Esophagus (tissue), 2 donors: ENCODE measurements around the gene NECTIN4. TPM values are rescaled to one million over a fixed set of nuclear protein-coding genes. Genes with fewer than 3 reads are reported as not detected.

Source experiments
- H3K27ac ChIP-seq, 2 donors: one replicate each; pipeline ENCODE4 v1.5.1; 2013; ENCODE audit warnings: low read depth in 2 of 2, mild to moderate bottlenecking in 2 of 2, inconsistent platforms in 1 of 2, low read length in 1 of 2, moderate library complexity in 1 of 2
- H3K27me3 ChIP-seq, 2 donors: one replicate each; pipeline ENCODE4 v1.6.1; 2013; ENCODE audit warnings: low read length in 2 of 2, control low read depth in 1 of 2, mild to moderate bottlenecking in 1 of 2; ENCODE audit not compliant: insufficient read depth in 2 of 2, control insufficient read depth in 1 of 2
- H3K36me3 ChIP-seq, 2 donors: one replicate each; pipeline ENCODE4 v1.6.1; 2013; ENCODE audit warnings: low read length in 1 of 2; ENCODE audit not compliant: control insufficient read depth in 2 of 2, insufficient read depth in 2 of 2
- H3K4me1 ChIP-seq, 2 donors: one replicate each; pipeline ENCODE4 v1.6.1; 2013; ENCODE audit warnings: low read length in 1 of 2; ENCODE audit not compliant: control insufficient read depth in 2 of 2, insufficient read depth in 2 of 2
- H3K4me3 ChIP-seq, 2 donors: one replicate each; pipeline ENCODE4 v1.5.1; 2013; ENCODE audit warnings: low read length in 2 of 2, mild to moderate bottlenecking in 2 of 2, low read depth in 1 of 2, moderate library complexity in 1 of 2
- H3K9me3 ChIP-seq, 2 donors: one replicate each; pipeline ENCODE4 v1.6.1; 2013; ENCODE audit warnings: mild to moderate bottlenecking in 2 of 2, low read depth in 1 of 2, low read length in 1 of 2, moderate library complexity in 1 of 2; ENCODE audit not compliant: control insufficient read depth in 2 of 2, insufficient read depth in 1 of 2
- WGBS, 2 donors: extraction: QIAGEN DNeasy Blood & Tissue Kit; methylation state at CpG; one replicate each; pipeline ENCODE4 v1.1.7; 2013; 5-methylcytosine and 5-hydroxymethylcytosine counted together
- polyA plus RNA-seq, 2 donors: library from polyadenylated mRNA; stranded (reverse); fragments of 200-250 nt; gene quantifications; one replicate each; pipeline ENCODE4 v1.2.3, GENCODE V29; 2013
- donor health status: healthy with polysubstance abuse.
- donor health status: Bipolar disorder and iron deficiency.

The NECTIN4 gene
- polyA plus RNA-seq, 2 donors, result 44.9 to 80.5 TPM

DNA sequence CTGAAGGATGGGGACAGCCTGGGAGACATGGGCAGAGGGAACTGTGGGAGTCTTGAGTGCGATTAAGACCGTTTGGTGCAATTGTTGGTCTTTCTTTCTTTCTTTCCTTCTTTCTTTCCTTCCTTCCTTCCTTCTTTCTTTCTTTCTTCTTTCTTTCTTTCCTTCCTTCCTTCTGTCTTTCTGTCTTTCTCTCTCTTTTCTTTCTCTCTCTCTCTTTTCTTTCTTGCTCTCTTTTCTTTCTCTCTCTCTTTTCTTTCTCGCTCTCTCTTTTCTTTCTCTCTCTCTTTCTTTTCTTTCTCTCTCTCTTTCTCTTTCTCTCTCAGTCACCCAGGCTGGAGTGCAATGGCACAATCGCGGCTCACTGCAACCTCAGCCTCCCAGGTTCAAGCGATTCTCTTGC, 5.9 kb upstream of the NECTIN4 start:
- Histone ChIP-seq H3K36me3 (peaks cover 0 to 3% of the 10 kb centered on the region in 2 donors), H3K4me3 (no peak overlapping the region), H3K9me3 (peaks cover 0 to 2% of the 10 kb centered on the region in 2 donors), H3K27ac (no peak overlapping the region), H3K27me3 (no peaks in the 10 kb centered on the region), H3K4me1 (peaks cover 0 to 31% of the 10 kb centered on the region in 2 donors)
- WGBS, 2 donors, result 95 to 96% methylated on average over 6 of the region's 6 CpGs

GRCh38 chr1:161094481-161094880, 5.1 kb upstream of the NECTIN4 start:
- no peaks in the 10 kb centered on the region for H3K36me3 ChIP-seq
- H3K9me3 ChIP-seq, result peaks cover 0 to 2% of the 10 kb centered on the region in 2 donors
- no peak overlapping the region for H3K4me3 ChIP-seq
- no peaks in the 10 kb centered on the region for H3K27me3 ChIP-seq
- H3K4me1 ChIP-seq, result peaks cover 0 to 35% of the 10 kb centered on the region in 2 donors
- WGBS, 2 donors, result 94 to 97% methylated on average over 14 of the region's 14 CpGs
- no peak overlapping the region for H3K27ac ChIP-seq

DNA sequence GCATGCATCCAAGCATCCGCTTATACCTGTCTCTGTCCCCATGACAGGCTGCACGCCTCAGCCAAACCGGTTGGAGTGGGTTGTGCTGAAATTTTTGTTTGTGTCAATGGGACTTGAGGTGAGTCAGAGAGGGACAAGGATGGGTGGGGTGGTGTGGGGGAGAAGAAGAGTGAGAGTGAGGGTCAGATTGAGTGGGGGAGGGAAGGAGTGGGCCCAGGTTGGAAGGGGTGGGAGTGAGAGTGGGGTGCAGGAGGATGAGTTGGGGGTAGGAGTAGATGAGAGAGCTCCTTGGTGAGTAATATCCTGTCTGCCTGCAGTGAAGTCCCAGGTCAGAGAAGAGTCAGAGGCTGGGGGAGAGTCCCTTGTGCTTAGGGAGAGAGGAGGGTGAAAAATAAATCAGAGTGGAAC, 3.3 kb upstream of the NECTIN4 start:
- Histone ChIP-seq H3K36me3 (no peaks in the 10 kb centered on the region), H3K9me3 (no peaks in the 10 kb centered on the region), H3K27me3 (no peaks in the 10 kb centered on the region), H3K4me1 (peaks cover 0 to 30% of the 10 kb centered on the region in 2 donors), H3K4me3 (no peak overlapping the region), H3K27ac (peak overlapping the region; percentile 71 to 89)
- 44 to 53% methylated on average over 3 of the region's 3 CpGs for WGBS, 2 donors

- H3K4me3 ChIP-seq, result no peak overlapping the region
- H3K27ac ChIP-seq, result peak overlapping the region; percentile 71 to 89
- peaks cover 0 to 28% of the 10 kb centered on the region in 2 donors for H3K4me1 ChIP-seq
- no peaks in the 10 kb centered on the region for H3K9me3 ChIP-seq
- WGBS, 2 donors, result 87 to 92% methylated on average over 7 of the region's 7 CpGs
- H3K27me3 ChIP-seq, result no peaks in the 10 kb centered on the region
- H3K36me3 ChIP-seq, result no peaks in the 10 kb centered on the region
Observed at GRCh38 chr1:161091796-161092507, 2.6 kb upstream of the NECTIN4 start.

DNA sequence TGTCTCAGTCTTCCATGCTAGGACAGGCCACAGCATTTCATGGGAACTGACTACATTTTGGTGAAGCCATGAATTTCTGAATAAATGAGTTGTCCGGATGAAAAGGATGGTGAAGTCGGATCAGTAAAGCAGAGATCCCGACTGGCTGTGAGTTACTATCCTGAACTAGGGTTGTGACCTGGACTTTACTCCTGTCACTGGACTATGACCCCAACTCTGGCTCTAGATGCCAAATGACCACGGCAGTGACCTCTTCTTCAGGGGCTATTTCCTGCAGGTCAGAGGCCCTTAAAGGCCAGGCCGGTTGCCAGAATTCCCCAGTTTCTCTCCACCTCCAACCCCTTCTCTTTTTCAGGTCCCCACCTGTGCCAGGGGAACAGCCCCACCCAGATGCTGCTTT, 1.7 kb upstream of the NECTIN4 start:
- Histone ChIP-seq H3K27ac (peak overlapping the region in 1 of 2 donors; percentile 89), H3K27me3 (no peaks in the 10 kb centered on the region), H3K9me3 (no peaks in the 10 kb centered on the region), H3K36me3 (no peaks in the 10 kb centered on the region), H3K4me1 (peaks cover 0 to 27% of the 10 kb centered on the region in 2 donors), H3K4me3 (no peak overlapping the region)
- 87 to 89% methylated on average over 5 of the region's 5 CpGs for WGBS, 2 donors

GRCh38 chr1:161090617-161091016, 1.3 kb upstream of the NECTIN4 start:
- no peaks in the 10 kb centered on the region for H3K27me3 ChIP-seq
- H3K4me3 ChIP-seq, result no peak overlapping the region
- WGBS, 2 donors, result 75 to 77% methylated on average over 3 of the region's 3 CpGs
- H3K4me1 ChIP-seq, result peaks cover 0 to 24% of the 10 kb centered on the region in 2 donors
- no peaks in the 10 kb centered on the region for H3K9me3 ChIP-seq
- H3K27ac ChIP-seq, result peak overlapping the region in 1 of 2 donors; percentile 33
- no peaks in the 10 kb centered on the region for H3K36me3 ChIP-seq

DNA sequence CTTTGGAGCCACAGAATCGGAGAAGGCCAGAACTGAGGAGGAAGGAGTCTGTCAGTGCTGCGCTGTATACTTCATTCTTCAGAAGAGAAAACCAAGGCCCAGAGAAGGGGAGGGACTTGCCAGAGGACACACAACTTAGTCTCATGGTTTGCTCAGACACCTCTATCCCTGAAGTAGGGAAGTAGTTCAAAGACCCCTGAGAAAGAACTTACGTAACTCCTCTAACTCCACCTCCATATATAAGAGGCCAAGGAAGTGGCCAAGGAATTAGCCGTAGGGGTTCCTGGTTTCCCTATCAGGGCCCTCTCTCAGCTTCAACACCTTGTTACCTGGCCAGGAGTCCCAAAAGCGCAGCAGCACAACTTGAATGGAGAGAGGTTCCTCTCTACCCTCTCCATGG, 580 bp upstream of the NECTIN4 start:
- Histone ChIP-seq H3K4me1 (peaks cover 0 to 22% of the 10 kb centered on the region in 2 donors), H3K27me3 (no peaks in the 10 kb centered on the region), H3K27ac (peak overlapping the region; percentile 94 to 96), H3K4me3 (peak overlapping the region in 1 of 2 donors; percentile 68), H3K36me3 (no peaks in the 10 kb centered on the region), H3K9me3 (no peaks in the 10 kb centered on the region)
- 89 to 94% methylated on average over 5 of the region's 5 CpGs for WGBS, 2 donors

GRCh38 chr1:161088587-161089110, 709 bp downstream of the NECTIN4 start:
- peak overlapping the region; percentile 94 to 96 for H3K27ac ChIP-seq
- WGBS, 2 donors, result 54 to 61% methylated on average over 3 of the region's 3 CpGs

DNA sequence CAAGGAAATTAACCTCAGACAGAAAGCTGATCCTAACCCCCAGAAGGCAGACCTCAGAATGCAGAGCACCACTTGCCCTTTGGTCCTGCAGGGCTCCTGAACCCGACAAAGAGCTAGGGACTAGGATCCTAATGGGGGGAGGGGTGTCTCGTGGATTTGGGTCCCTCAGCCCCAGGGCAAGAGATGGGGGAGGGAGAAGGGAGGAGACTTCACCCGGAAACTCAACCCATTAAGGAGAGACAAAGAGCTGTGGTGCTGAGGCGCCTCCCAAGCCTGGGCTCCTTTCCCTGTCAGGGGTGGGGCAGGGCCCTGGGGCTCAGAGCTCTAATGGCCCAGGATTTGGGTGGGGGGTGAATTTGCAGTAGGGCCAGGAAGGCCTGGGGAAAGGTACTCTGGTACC, 2.9 kb downstream of the NECTIN4 start:
- Histone ChIP-seq H3K27me3 (no peaks in the 10 kb centered on the region), H3K36me3 (no peaks in the 10 kb centered on the region), H3K4me3 (peak overlapping the region; percentile 68 to 73), H3K9me3 (no peaks in the 10 kb centered on the region), H3K27ac (peak overlapping the region; percentile 94 to 96), H3K4me1 (peaks cover 0 to 8% of the 10 kb centered on the region in 2 donors)
- 51% methylated on average over 4 of the region's 4 CpGs for WGBS, 2 donors

More at GRCh38 chr1:161088587-161089110, 709 bp downstream of the NECTIN4 start:
- H3K4me3 ChIP-seq, result peak overlapping the region; percentile 68 to 73
- H3K4me1 ChIP-seq, result peaks cover 0 to 23% of the 10 kb centered on the region in 2 donors
- H3K27me3 ChIP-seq, result no peaks in the 10 kb centered on the region
- no peaks in the 10 kb centered on the region for H3K36me3 ChIP-seq
- H3K9me3 ChIP-seq, result no peaks in the 10 kb centered on the region

DNA sequence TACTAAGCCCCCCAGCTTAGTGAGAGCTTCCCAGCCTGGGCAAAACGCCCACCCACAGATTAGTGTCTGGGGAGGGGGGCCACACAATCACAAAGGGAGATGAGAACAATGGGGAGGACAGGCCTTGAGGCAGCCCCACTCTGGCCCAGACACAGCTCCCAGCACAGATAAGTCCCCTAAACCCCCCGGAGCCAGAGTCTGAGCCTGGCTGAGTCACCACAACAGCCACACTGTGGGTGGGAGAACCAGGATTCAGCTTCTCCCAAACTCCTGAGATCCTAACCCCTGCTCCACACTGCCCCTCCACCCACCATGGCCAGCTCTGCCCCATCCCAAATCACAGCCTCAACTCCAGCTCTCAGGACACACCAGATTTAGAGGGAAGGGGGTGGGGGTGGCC, 4.2 kb downstream of the NECTIN4 start:
- WGBS, 2 donors, result 51 to 62% methylated on average over 2 of the region's 2 CpGs
- Histone ChIP-seq H3K27ac (peak overlapping the region; percentile 94 to 96), H3K36me3 (no peaks in the 10 kb centered on the region), H3K4me3 (peak overlapping the region; percentile 68 to 73), H3K4me1 (peaks cover 0 to 13% of the 10 kb centered on the region in 2 donors), H3K9me3 (no peaks in the 10 kb centered on the region), H3K27me3 (no peaks in the 10 kb centered on the region)
